Liver (tissue), 2 donors: ENCODE results near the gene ERVK3-1.

Source experiments
- EGR1 ChIP-seq, 2 donors: IDR thresholded peaks; 2 replicates each; pipeline ENCODE4 v1.6.1; 2016 to 2018; ENCODE audit warnings: antibody characterized with exemption in 2 of 2, low read depth in 2 of 2
- REST ChIP-seq: IDR thresholded peaks from 2 replicates; pipeline ENCODE4 v1.6.1; 2016; ENCODE audit warnings: antibody characterized with exemption, mild to moderate bottlenecking
- TF ChIP-seq, protein P1 (sequence below): IDR thresholded peaks from 2 replicates; pipeline ENCODE4 v1.6.1; 2016; ENCODE audit warnings: antibody characterized with exemption
- donor health status: healthy.

DNA sequence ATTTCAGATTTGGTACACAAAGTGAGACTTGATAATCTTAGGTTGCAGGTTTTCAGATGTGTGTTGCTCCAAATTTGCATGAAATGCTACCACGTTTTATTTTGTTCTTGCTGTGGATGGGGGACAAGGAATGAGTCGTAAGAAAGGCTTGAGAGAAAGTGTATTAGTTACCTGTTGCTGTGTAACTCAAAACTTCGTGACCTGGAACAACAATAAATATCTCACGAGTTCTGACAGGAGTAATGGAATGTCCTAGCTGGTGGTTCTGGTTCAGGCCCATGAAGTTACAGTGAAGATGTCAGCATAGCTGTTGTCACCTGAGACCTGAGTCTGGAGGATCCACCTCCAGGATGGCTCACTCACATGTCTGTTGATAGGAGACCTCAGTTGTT, 25.3 kb upstream of the ERVK3-1 start:
- TF ChIP-seq REST = no peak
- TF ChIP-seq, protein P1, sequence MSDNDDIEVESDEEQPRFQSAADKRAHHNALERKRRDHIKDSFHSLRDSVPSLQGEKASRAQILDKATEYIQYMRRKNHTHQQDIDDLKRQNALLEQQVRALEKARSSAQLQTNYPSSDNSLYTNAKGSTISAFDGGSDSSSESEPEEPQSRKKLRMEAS = no peak
- TF ChIP-seq EGR1 (IDR thresholded peaks at IDR 0.05; ENCODE audit: low read depth in 2 of 2) = no peak
